Adrenal gland (tissue), 5 donors: ENCODE measurements around the gene LARGE1.

Source experiments
- CTCF ChIP-seq, 6 experiments: fragments of 450-650 bp in 4 of 6; fragments of 200-600 bp in 2 of 6; sonication (generic) in 1 of 6; IDR thresholded peaks; 1 replicate in 5 of 6; 2 replicates in 1 of 6; pipeline versions ENCODE4 v1.5.1 to v1.8.0; 2016 to 2021; ENCODE audit warnings: antibody characterized with exemption in 6 of 6, mild to moderate bottlenecking in 2 of 6, moderate library complexity in 1 of 6
- POLR2A ChIP-seq, 2 donors: fragments of 450-650 bp; IDR thresholded peaks; one replicate each; pipeline ENCODE4 v1.6.1; 2017; ENCODE audit warnings: antibody characterized with exemption in 2 of 2, mild to moderate bottlenecking in 2 of 2, moderate library complexity in 1 of 2
- donor health status: DM: no; HTN: no; CAD: no.

- no peak for TF ChIP-seq CTCF (IDR thresholded peaks at IDR 0.05)
- no peak for TF ChIP-seq POLR2A (IDR thresholded peaks at IDR 0.05)
These were observed 36.8 kb upstream of the LARGE1 start for GRCh38 chr22:33957086-33957485.
